Neural cell (in vitro differentiated cells): ENCODE results near the gene SV2B. TPM values are rescaled to one million over a fixed set of nuclear protein-coding genes. Genes with fewer than 3 reads are reported as not detected.

Experiments
- H2AFZ ChIP-seq: fragments of 200-600, 300-800 bp; sonication (generic), shearing (Covaris generic); 2 replicates; pipeline ENCODE4 v1.6.0; 2014; ENCODE audit warnings: low read depth, mild to moderate bottlenecking, antibody characterized with exemption, low read length, moderate library complexity
- H3F3A ChIP-seq: fragments of 200-600 bp; shearing (Covaris generic); 2 replicates; pipeline ENCODE4 v1.6.1; 2016; ENCODE audit warnings: mild to moderate bottlenecking, moderate library complexity, mixed read lengths, antibody characterized with exemption, low read length; ENCODE audit not compliant: insufficient read depth, poor library complexity, severe bottlenecking
- H3K27ac ChIP-seq: fragments of 200-600, 300-800 bp; sonication (generic), shearing (Covaris generic); 2 replicates; pipeline ENCODE4 v1.5.1; 2014; ENCODE audit warnings: mild to moderate bottlenecking, low read length, moderate library complexity
- H3K27me3 ChIP-seq: fragments of 300-800, 200-600 bp; sonication (generic), shearing (Covaris generic); 2 replicates; pipeline ENCODE4 v1.6.0; 2014; ENCODE audit warnings: mild to moderate bottlenecking, low read depth, low read length, moderate library complexity; ENCODE audit not compliant: insufficient read depth
- H3K36me3 ChIP-seq: fragments of 300-800, 200-600 bp; sonication (generic), shearing (Covaris generic); 2 replicates; pipeline ENCODE4 v1.5.1; 2014; ENCODE audit warnings: mild to moderate bottlenecking, antibody characterized with exemption, low read length, moderate library complexity; ENCODE audit not compliant: insufficient read depth
- H3K4me2 ChIP-seq: fragments of 300-800, 200-600 bp; sonication (generic), shearing (Covaris generic); 2 replicates; pipeline ENCODE4 v1.6.0; 2014; ENCODE audit warnings: mild to moderate bottlenecking, low read length
- H3K4me3 ChIP-seq: fragments of 300-800, 200-600 bp; sonication (generic), shearing (Covaris generic); 2 replicates; pipeline ENCODE4 v1.5.1; 2014; ENCODE audit warnings: mild to moderate bottlenecking, low read length, moderate library complexity
- H3K79me2 ChIP-seq: fragments of 200-600 bp; shearing (Covaris generic); replicated peaks from 2 replicates; pipeline ENCODE4 v1.6.0; 2014; ENCODE audit warnings: mild to moderate bottlenecking, low read length, moderate library complexity; ENCODE audit not compliant: insufficient read depth
- H3K9ac ChIP-seq: fragments of 300-800, 200-600 bp; sonication (generic), shearing (Covaris generic); 2 replicates; pipeline ENCODE4 v1.6.1; 2016; ENCODE audit warnings: mild to moderate bottlenecking, low read length, mixed read lengths
- H3K9me2 ChIP-seq: fragments of 200-600 bp; shearing (Covaris generic); 2 replicates; pipeline ENCODE4 v1.6.1; 2016; ENCODE audit warnings: mild to moderate bottlenecking, low read length, mixed read lengths; ENCODE audit not compliant: insufficient read depth
- H3K9me3 ChIP-seq: fragments of 200-600, 300-800 bp; sonication (generic), shearing (Covaris generic); 2 replicates; pipeline ENCODE4 v1.6.1; 2016; ENCODE audit warnings: mild to moderate bottlenecking, mixed run types, low read length, moderate library complexity, mixed read lengths
- H4K20me1 ChIP-seq: fragments of 200-600 bp; shearing (Covaris generic); 2 replicates; pipeline ENCODE4 v1.6.1; 2016; ENCODE audit warnings: mild to moderate bottlenecking, mixed run types; ENCODE audit not compliant: insufficient read depth
- CTCF ChIP-seq: fragments of 450-650 bp; IDR thresholded peaks from 2 replicates; pipeline ENCODE4 v1.5.1; 2014; ENCODE audit warnings: antibody characterized with exemption, mild to moderate bottlenecking, moderate library complexity; ENCODE audit not compliant: poor library complexity, severe bottlenecking
- EP300 ChIP-seq: fragments of 450-650 bp; conservative IDR thresholded peaks from 2 replicates; pipeline ENCODE4 v1.6.1; 2014; ENCODE audit warnings: antibody characterized with exemption, mild to moderate bottlenecking, moderate library complexity; ENCODE audit not compliant: poor library complexity, severe bottlenecking
- EZH2 ChIP-seq: fragments of 200-600, 300-800 bp; shearing (Covaris generic), sonication (generic); IDR thresholded peaks from 2 replicates; pipeline ENCODE4 v1.6.1; 2014; ENCODE audit warnings: antibody characterized with exemption, low read length, borderline replicate concordance, mild to moderate bottlenecking; ENCODE audit not compliant: insufficient read depth, poor library complexity, severe bottlenecking
- MXI1 ChIP-seq: fragments of 450-650 bp; conservative IDR thresholded peaks from 2 replicates; pipeline ENCODE4 v1.6.1; 2014; ENCODE audit warnings: antibody characterized with exemption, mild to moderate bottlenecking; ENCODE audit not compliant: poor library complexity, severe bottlenecking
- POLR2AphosphoS5 ChIP-seq: IDR thresholded peaks from 2 replicates; pipeline ENCODE4 v1.6.1; 2012
- RAD21 ChIP-seq: fragments of 450-650 bp; conservative IDR thresholded peaks from 2 replicates; pipeline ENCODE4 v1.6.1; 2014; ENCODE audit warnings: antibody characterized with exemption, mild to moderate bottlenecking, moderate library complexity
- REST ChIP-seq: IDR thresholded peaks from 2 replicates; pipeline ENCODE4 v1.6.1; 2012; ENCODE audit warnings: borderline replicate concordance
- SMC3 ChIP-seq: fragments of 450-650 bp; conservative IDR thresholded peaks from 2 replicates; pipeline ENCODE4 v1.6.1; 2014; ENCODE audit warnings: antibody characterized with exemption, mild to moderate bottlenecking, moderate library complexity; ENCODE audit not compliant: poor library complexity
- TAF1 ChIP-seq: IDR thresholded peaks from 2 replicates; pipeline ENCODE4 v1.6.1; 2012; ENCODE audit warnings: low read depth
- polyA plus RNA-seq: library from polyadenylated mRNA; depleted of rRNA; stranded (reverse); fragments of >200 nt; gene quantifications from 2 replicates; pipeline ENCODE4 v1.2.3, GENCODE V29; 2014

SV2B gene
- polyA plus RNA-seq, 1 donor from 2014 or later: 0.38 TPM

GRCh38 chr15:91152896-91153581 is 53.0 kb downstream of the SV2B start:
- H3K79me2 ChIP-seq: no peaks in the 10 kb centered on the region
- no peak overlapping the region for H3K27ac ChIP-seq
- H3F3A ChIP-seq: no peaks in the 10 kb centered on the region
- TF ChIP-seq POLR2AphosphoS5 (no peak), MXI1 (no peak), SMC3 (no peak), EP300 (no peak), TAF1 (no peak), EZH2 (no peak), CTCF (no peak), REST (no peak), RAD21 (no peak)
- no peaks in the 10 kb centered on the region for H3K9me3 ChIP-seq
- no peak overlapping the region for H3K4me3 ChIP-seq
- no peak overlapping the region for H3K9ac ChIP-seq
- no peak overlapping the region for H3K4me2 ChIP-seq
- no peaks in the 10 kb centered on the region for H4K20me1 ChIP-seq
- no peaks in the 10 kb centered on the region for H3K27me3 ChIP-seq
- no peak overlapping the region for H2AFZ ChIP-seq
- no peaks in the 10 kb centered on the region for H3K36me3 ChIP-seq
- H3K9me2 ChIP-seq: no peaks in the 10 kb centered on the region

GRCh38 chr15:91153954-91154353 is 53.9 kb downstream of the SV2B start:
- Histone ChIP-seq H3F3A (no peaks in the 10 kb centered on the region), H2AFZ (no peak overlapping the region), H3K27me3 (no peaks in the 10 kb centered on the region), H3K9me3 (no peaks in the 10 kb centered on the region), H3K9ac (no peak overlapping the region), H4K20me1 (no peaks in the 10 kb centered on the region), H3K4me2 (no peak overlapping the region), H3K4me3 (no peak overlapping the region), H3K79me2 (no peaks in the 10 kb centered on the region), H3K27ac (no peak overlapping the region), H3K9me2 (no peaks in the 10 kb centered on the region), H3K36me3 (no peaks in the 10 kb centered on the region)
- TF ChIP-seq CTCF: no peak
